Measurements from ENCODE around the gene AGAP1. TPM values are rescaled to one million over a fixed set of nuclear protein-coding genes. Genes with fewer than 3 reads are reported as not detected.

Gene AGAP1
- total RNA-seq, 2 donors from 2014 or later = 16.1 to 40.1 TPM

GRCh38 chr2:236120829-236121228 lies 627.0 kb downstream of the AGAP1 start:
- TF ChIP-seq POLR2A (IDR thresholded peaks at IDR 0.05) (no peak), POLR2AphosphoS5 (IDR thresholded peaks at IDR 0.05) (no peak), CTCF (IDR thresholded peaks at IDR 0.05) (no peak)
- no peak for DNase-seq (ENCODE audit: low spot score)
- Histone ChIP-seq H3K4me1 (replicated peaks) (no peaks in the 10 kb centered on the region), H3K9me3 (no peaks in the 10 kb centered on the region), H3K36me3 (no peaks in the 10 kb centered on the region), H3K27me3 (replicated peaks; ENCODE audit: insufficient read depth) (no peaks in the 10 kb centered on the region), H3K4me3 (no peak overlapping the region), H3K27ac (no peak overlapping the region)
- intact Hi-C loops (cut with DNase I) = no loop called here
- 94% methylated on average over 5 of the region's 5 CpGs for WGBS

GRCh38 chr2:236121546-236121945 lies 627.7 kb downstream of the AGAP1 start:
- no peak overlapping the region for H3K4me3 ChIP-seq
- WGBS = 95% methylated on average over 7 of the region's 7 CpGs
- H3K27ac ChIP-seq = no peak overlapping the region
- H3K27me3 ChIP-seq (replicated peaks; ENCODE audit: insufficient read depth) = no peaks in the 10 kb centered on the region
- no peak for TF ChIP-seq POLR2A (IDR thresholded peaks at IDR 0.05)
- intact Hi-C loops (cut with DNase I) = no loop called here
- no peaks in the 10 kb centered on the region for H3K4me1 ChIP-seq (replicated peaks)
- H3K36me3 ChIP-seq = no peaks in the 10 kb centered on the region
- DNase-seq (ENCODE audit: low spot score) = no peak
- no peaks in the 10 kb centered on the region for H3K9me3 ChIP-seq

GRCh38 chr2:236122236-236122635 lies 628.4 kb downstream of the AGAP1 start:
- no peak for DNase-seq (ENCODE audit: low spot score)
- Histone ChIP-seq H3K27me3 (replicated peaks; ENCODE audit: insufficient read depth) (no peaks in the 10 kb centered on the region), H3K27ac (no peak overlapping the region), H3K4me1 (replicated peaks) (no peaks in the 10 kb centered on the region), H3K9me3 (no peaks in the 10 kb centered on the region), H3K36me3 (no peaks in the 10 kb centered on the region), H3K4me3 (no peak overlapping the region)
- no peak for TF ChIP-seq POLR2A (IDR thresholded peaks at IDR 0.05)
- TF ChIP-seq CTCF (IDR thresholded peaks at IDR 0.05) = no peak
- TF ChIP-seq POLR2AphosphoS5 (IDR thresholded peaks at IDR 0.05) = no peak
- WGBS = 89% methylated on average over 3 of the region's 3 CpGs
- intact Hi-C loops (cut with DNase I) = no loop called here

GRCh38 chr2:236123716-236124115 lies 629.9 kb downstream of the AGAP1 start:
- no peaks in the 10 kb centered on the region for H3K36me3 ChIP-seq
- TF ChIP-seq CTCF (IDR thresholded peaks at IDR 0.05) (no peak), POLR2A (IDR thresholded peaks at IDR 0.05) (no peak), POLR2AphosphoS5 (IDR thresholded peaks at IDR 0.05) (no peak)
- 95% methylated on average over 19 of the region's 19 CpGs for WGBS

GRCh38 chr2:236124182-236124893 lies 630.5 kb downstream of the AGAP1 start:
- no peaks in the 10 kb centered on the region for H3K4me1 ChIP-seq (replicated peaks)
- TF ChIP-seq POLR2AphosphoS5 (IDR thresholded peaks at IDR 0.05) = no peak
- no peak for TF ChIP-seq CTCF (IDR thresholded peaks at IDR 0.05)
- TF ChIP-seq POLR2A (IDR thresholded peaks at IDR 0.05) = no peak
- no peak for DNase-seq (ENCODE audit: low spot score)
- no peaks in the 10 kb centered on the region for H3K27me3 ChIP-seq (replicated peaks; ENCODE audit: insufficient read depth)
- intact Hi-C loops (cut with DNase I) = no loop called here
- no peaks in the 10 kb centered on the region for H3K9me3 ChIP-seq
- 93% methylated on average over 30 of the region's 30 CpGs for WGBS
- no peak overlapping the region for H3K27ac ChIP-seq
- no peaks in the 10 kb centered on the region for H3K36me3 ChIP-seq
- H3K4me3 ChIP-seq = no peak overlapping the region

More at GRCh38 chr2:236123716-236124115, 629.9 kb downstream of the AGAP1 start:
- intact Hi-C loops (cut with DNase I) = no loop called here
- Histone ChIP-seq H3K27me3 (replicated peaks; ENCODE audit: insufficient read depth) (no peaks in the 10 kb centered on the region), H3K9me3 (no peaks in the 10 kb centered on the region), H3K4me1 (replicated peaks) (no peaks in the 10 kb centered on the region), H3K27ac (no peak overlapping the region), H3K4me3 (no peak overlapping the region)
- no peak for DNase-seq (ENCODE audit: low spot score)
